T-helper 1 cell treated with Interleukin-12 subunit alpha and Interleukin-12 subunit beta and Interleukin-4 antibody, amounts not matched to agents 30 ng/mL and 1 ng/mL, for 36 hours (primary cell): Measurements from ENCODE around the gene VCAN. TPM values are rescaled to one million over a fixed set of nuclear protein-coding genes. Genes with fewer than 3 reads are reported as not detected.

ENCODE experiments used
- intact Hi-C: fragments of 100-400 bp; cut with micrococcal nuclease; formaldehyde crosslinking; loops from one replicate; pipeline ENCODE4 v1.15.1; 2024
- total RNA-seq: library from RNA; stranded (reverse); gene quantifications from 2 replicates; pipeline ENCODE4 v1.2.3, GENCODE V29; 2022

Gene VCAN
- total RNA-seq, 1 donor from 2014 or later: 1.0 TPM

- intact Hi-C loops: no loop called here
Observed at GRCh38 chr5:83527722-83528438, 56.3 kb downstream of the VCAN start.

GRCh38 chr5:83528439-83528769, 56.9 kb downstream of the VCAN start:
- intact Hi-C loops: no loop called here

GRCh38 chr5:83530193-83530592, 58.6 kb downstream of the VCAN start:
- intact Hi-C loops: no loop called here

- intact Hi-C loops: no loop called here
Observed at GRCh38 chr5:83531661-83532060, 60.1 kb downstream of the VCAN start.

GRCh38 chr5:83538786-83539462, 67.4 kb downstream of the VCAN start:
- intact Hi-C loops: no loop called here

GRCh38 chr5:83539463-83539790, 67.9 kb downstream of the VCAN start:
- intact Hi-C loops: no loop called here

GRCh38 chr5:83540105-83540504, 68.6 kb downstream of the VCAN start:
- intact Hi-C loops: no loop called here

GRCh38 chr5:83540783-83541182, 69.2 kb downstream of the VCAN start:
- intact Hi-C loops: no loop called here

- intact Hi-C loops: no loop called here
Observed at GRCh38 chr5:83542839-83543238, 71.3 kb downstream of the VCAN start.

- intact Hi-C loops: no loop called here
Observed at GRCh38 chr5:83543898-83544297, 72.4 kb downstream of the VCAN start.

GRCh38 chr5:83547161-83547560, 75.6 kb downstream of the VCAN start:
- intact Hi-C loops: no loop called here

- intact Hi-C loops: no loop called here
Observed at GRCh38 chr5:83547889-83548288, 76.3 kb downstream of the VCAN start.

GRCh38 chr5:83548581-83548980, 77.0 kb downstream of the VCAN start:
- intact Hi-C loops: no loop called here

- intact Hi-C loops: no loop called here
Observed at GRCh38 chr5:83549076-83549475, 77.5 kb downstream of the VCAN start.

GRCh38 chr5:83549674-83550073, 78.1 kb downstream of the VCAN start:
- intact Hi-C loops: no loop called here

- intact Hi-C loops: no loop called here
Observed at GRCh38 chr5:83551821-83552220, 80.3 kb downstream of the VCAN start.

GRCh38 chr5:83552275-83552674, 80.7 kb downstream of the VCAN start:
- intact Hi-C loops: no loop called here

GRCh38 chr5:83553000-83553486, 81.5 kb downstream of the VCAN start:
- intact Hi-C loops: no loop called here

GRCh38 chr5:83554133-83554532, 82.6 kb downstream of the VCAN start:
- intact Hi-C loops: no loop called here

GRCh38 chr5:83554686-83555085, 83.1 kb downstream of the VCAN start:
- intact Hi-C loops: no loop called here

GRCh38 chr5:83555263-83555662, 83.7 kb downstream of the VCAN start:
- intact Hi-C loops: no loop called here

- intact Hi-C loops: no loop called here
Observed at GRCh38 chr5:83556190-83556589, 84.6 kb downstream of the VCAN start.

GRCh38 chr5:83559118-83559785, 87.7 kb downstream of the VCAN start:
- intact Hi-C loops: no loop called here
